Fibroblast of the aortic adventitia (primary cell): Measurements from ENCODE around the gene ZFP82. TPM values are rescaled to one million over a fixed set of nuclear protein-coding genes. Genes with fewer than 3 reads are reported as not detected.

Source experiments
- DNase-seq: peaks from one replicate; pipeline ENCODE4 v3.0.0-alpha.2; 2010; ENCODE audit warnings: low read depth
- H3K4me3 ChIP-seq: 2 replicates; pipeline ENCODE4 v1.5.1; 2011; ENCODE audit warnings: low read depth, mild to moderate bottlenecking, control low read depth, low read length, moderate library complexity
- total RNA-seq: library from RNA; depleted of rRNA; stranded (reverse); fragments of >200 nt; gene quantifications from 2 replicates; pipeline ENCODE4 v1.2.3, GENCODE V29; 2012; ENCODE audit warnings: low replicate concordance
- TF ChIP-seq, protein P1 (sequence below): IDR thresholded peaks from 2 replicates; pipeline ENCODE4 v1.5.1; 2011; ENCODE audit warnings: mild to moderate bottlenecking, low read length, control low read depth, inconsistent platforms; ENCODE audit not compliant: insufficient read depth

ZFP82 gene
- total RNA-seq, 1 donor = 7.7 TPM

DNA sequence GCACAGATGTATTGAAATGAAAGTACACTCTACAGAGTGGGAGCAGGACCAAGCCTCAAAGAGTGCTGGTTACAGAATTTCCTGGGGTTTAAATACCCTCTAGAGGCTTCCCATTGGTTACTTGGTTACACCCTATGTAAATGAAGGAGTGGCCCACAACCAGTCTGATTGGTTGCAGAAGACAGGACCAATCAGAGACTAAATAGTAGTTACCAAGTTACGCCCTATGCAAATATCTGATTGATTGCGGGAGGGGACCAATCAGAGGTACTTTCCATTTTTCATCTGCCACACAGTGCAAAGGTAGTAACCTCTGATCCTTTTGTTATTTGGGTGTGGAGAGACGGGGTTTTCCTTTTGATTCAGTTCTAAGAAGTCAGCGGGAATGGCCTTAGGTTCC is 5.5 kb upstream of the ZFP82 start:
- TF ChIP-seq, protein P1, sequence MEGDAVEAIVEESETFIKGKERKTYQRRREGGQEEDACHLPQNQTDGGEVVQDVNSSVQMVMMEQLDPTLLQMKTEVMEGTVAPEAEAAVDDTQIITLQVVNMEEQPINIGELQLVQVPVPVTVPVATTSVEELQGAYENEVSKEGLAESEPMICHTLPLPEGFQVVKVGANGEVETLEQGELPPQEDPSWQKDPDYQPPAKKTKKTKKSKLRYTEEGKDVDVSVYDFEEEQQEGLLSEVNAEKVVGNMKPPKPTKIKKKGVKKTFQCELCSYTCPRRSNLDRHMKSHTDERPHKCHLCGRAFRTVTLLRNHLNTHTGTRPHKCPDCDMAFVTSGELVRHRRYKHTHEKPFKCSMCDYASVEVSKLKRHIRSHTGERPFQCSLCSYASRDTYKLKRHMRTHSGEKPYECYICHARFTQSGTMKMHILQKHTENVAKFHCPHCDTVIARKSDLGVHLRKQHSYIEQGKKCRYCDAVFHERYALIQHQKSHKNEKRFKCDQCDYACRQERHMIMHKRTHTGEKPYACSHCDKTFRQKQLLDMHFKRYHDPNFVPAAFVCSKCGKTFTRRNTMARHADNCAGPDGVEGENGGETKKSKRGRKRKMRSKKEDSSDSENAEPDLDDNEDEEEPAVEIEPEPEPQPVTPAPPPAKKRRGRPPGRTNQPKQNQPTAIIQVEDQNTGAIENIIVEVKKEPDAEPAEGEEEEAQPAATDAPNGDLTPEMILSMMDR = no peak
- H3K4me3 ChIP-seq = no peak overlapping the region
- DNase-seq = no peak

DNA sequence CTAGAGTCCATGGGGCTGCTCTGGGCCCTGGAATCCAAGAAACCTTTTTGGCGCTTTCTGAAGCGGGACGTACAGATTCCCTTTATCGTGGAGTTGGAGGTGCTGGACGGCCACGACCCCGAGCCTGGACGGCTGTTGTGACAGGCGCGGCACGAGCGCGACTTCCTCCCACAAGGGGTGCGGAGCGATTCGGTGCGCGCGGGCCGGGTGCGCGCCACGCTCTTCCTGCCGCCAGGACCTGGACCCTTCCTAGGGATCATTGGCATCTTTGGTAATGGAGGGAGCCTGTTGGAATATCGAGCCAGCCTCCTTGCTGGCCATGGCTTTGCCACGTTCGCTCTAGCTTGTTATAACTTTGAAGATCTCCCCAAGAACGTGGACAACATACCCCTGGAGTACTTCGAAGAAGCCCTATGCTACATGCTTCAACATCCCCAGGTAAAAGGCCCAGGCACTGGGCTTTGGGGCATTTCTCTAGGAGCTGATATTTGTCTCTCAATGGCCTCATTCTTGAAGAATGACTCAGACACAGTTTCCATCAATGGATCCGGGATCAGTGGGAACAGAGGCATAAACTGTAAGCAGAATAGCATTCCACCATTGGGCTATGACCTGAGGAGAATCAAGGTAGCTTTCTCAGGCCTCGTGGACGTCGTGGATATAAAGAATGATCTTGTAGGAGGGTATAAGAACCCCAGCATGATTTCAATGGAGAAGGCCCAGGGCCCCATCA is 3.5 kb upstream of the ZFP82 start:
- TF ChIP-seq, protein P1 = no peak
- no peak for DNase-seq
- H3K4me3 ChIP-seq = peak overlapping the region; percentile 48

DNA sequence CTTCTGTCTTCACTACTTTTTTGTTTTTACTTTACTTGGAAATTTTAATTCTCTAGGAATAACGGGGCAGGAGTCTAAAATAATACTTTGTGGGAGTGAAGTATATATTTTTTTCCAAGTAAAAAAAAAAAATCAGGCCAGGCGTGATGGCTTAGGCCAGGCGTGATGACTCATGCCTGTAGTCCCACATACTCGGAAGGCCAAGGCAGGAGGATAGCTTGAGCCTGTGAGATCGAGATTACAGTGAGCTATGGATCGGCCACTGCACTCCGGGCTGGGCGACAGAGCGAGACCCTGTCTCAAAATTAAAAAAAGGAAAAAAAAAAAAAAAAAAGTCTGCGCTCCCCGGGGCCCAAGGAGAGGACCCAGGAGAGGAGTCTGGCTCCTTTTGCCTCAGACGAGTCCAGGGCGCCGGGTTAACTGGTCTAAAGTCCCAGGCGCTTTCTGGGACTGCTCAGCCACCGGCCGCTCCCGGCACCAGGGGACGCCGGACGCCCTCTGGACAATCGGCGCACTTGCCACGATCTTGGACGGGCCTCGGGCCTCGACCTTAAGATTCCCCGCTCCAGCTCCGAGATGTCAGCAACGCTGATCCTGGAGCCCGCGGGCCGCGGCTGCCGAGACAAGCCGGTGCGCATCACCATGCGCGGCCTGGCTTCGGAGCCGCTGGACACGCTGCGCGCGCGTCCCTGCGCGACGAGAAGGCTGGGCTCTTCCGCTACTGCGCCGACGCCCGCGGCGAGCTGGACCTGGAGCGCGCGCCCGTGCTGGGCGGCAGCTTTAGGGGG is 2.7 kb upstream of the ZFP82 start:
- peak overlapping the region; percentile 48 for H3K4me3 ChIP-seq
- TF ChIP-seq, protein P1 = no peak
- peak; percentile 28 for DNase-seq

DNA sequence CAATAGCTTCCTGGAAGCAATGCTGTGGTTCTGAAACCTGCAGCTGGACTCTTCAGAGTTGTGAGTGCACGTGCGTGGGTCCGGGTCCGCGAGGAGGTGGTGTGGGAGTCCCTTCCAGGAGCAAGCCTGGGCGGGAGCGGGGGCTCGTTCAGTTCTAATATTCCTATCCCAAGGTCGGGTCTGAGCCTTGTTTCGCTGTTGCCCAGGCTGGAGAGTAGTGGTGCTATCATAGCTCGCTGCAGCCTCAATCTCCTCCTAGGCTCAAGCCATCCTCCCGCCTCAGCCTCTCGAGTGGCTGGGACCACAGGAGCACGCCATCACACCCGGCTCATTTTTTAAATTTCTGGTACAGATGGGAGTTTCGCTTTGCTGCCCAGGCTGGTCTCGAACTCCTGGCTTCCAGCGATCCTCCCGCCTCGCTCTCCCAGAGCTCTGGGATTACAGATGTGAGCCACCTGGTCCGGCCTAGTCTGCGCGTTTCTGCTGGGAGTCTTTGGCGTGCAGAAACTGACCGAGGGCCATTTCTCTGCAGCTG is 625 bp downstream of the ZFP82 start:
- H3K4me3 ChIP-seq = peak overlapping the region; percentile 68
- no peak for DNase-seq
- TF ChIP-seq, protein P1 = no peak

DNA sequence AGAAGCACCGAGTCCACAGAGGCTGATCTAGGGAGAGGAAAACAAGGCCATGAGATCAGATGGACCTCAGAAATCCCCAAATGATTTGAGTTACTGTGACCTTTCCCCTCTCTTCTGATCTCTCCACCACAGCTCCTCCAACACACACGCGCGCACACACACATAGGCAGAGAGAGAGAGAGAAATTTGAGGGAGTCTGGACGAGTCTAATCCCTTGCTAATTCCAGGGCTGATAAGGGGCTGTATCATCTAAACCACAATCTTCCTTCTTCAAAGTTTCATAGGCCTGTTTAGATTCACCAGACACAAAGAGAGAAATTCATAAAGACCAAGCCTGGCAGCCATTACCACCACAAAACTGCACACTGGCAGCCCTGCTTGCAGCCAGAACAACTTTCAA is 8.6 kb downstream of the ZFP82 start:
- TF ChIP-seq, protein P1 = no peak
- DNase-seq = peak; percentile 3
- no peak overlapping the region for H3K4me3 ChIP-seq

DNA sequence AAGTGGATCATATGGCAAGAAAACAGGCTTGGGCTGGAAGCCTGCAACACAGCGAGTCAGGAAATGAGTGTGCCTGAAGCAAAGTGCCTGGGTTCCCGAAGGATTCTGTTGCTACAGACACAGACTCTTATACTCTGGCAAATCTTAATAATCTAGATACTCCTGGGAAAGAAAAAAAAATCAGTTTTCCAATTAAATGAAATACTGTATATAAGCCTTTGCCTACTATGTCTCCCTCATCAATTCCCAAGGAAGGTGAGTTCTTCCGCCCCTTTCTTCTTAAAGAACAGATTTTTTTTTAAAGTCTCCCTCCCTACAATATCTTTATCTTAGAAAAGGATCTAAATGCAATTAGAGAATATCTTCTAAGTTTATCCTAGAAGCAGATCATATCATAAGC is 10.3 kb downstream of the ZFP82 start:
- H3K4me3 ChIP-seq = no peak overlapping the region
- no peak for DNase-seq
- TF ChIP-seq, protein P1 = no peak
